ENCODE data around the gene GAREM2.

The GAREM2 gene

GRCh38 chr2:26203906-26204305, 31.0 kb downstream of the GAREM2 start:
- H3K27me3 ChIP-seq (ENCODE audit: insufficient read depth, low read depth) = no peaks in the 10 kb centered on the region
- TF ChIP-seq CTCF (conservative IDR thresholded peaks at IDR 0.05; ENCODE audit: low read depth, low read length) = no peak
- no peak overlapping the region for H3K4me2 ChIP-seq
- H3K79me2 ChIP-seq (ENCODE audit: insufficient read depth, low read depth) = no peaks in the 10 kb centered on the region
- H3K9ac ChIP-seq = no peak overlapping the region
- H3K27ac ChIP-seq = no peak overlapping the region
- no peaks in the 10 kb centered on the region for H3K36me3 ChIP-seq (ENCODE audit: insufficient read depth)
- H2AFZ ChIP-seq (ENCODE audit: low read depth) = no peak overlapping the region
- no peak overlapping the region for H3K4me3 ChIP-seq (IDR thresholded peaks at IDR 0.05; ENCODE audit: insufficient read depth, low read depth, low read length)
- no peaks in the 10 kb centered on the region for H4K20me1 ChIP-seq (ENCODE audit: insufficient read depth)
- H3K4me1 ChIP-seq (ENCODE audit: low read depth, poor library complexity, severe bottlenecking) = no peaks in the 10 kb centered on the region

GRCh38 chr2:26212011-26212410, 39.1 kb downstream of the GAREM2 start:
- no peaks in the 10 kb centered on the region for H3K4me1 ChIP-seq (ENCODE audit: low read depth, poor library complexity, severe bottlenecking)
- H3K4me3 ChIP-seq (IDR thresholded peaks at IDR 0.05; ENCODE audit: insufficient read depth, low read depth, low read length) = no peak overlapping the region
- H3K36me3 ChIP-seq (ENCODE audit: insufficient read depth) = peaks cover 7% of the 10 kb centered on the region; the same call in 1 of the 2 replicates
- H3K9ac ChIP-seq = no peak overlapping the region
- H3K27ac ChIP-seq = no peak overlapping the region
- no peaks in the 10 kb centered on the region for H4K20me1 ChIP-seq (ENCODE audit: insufficient read depth)
- H3K79me2 ChIP-seq (ENCODE audit: insufficient read depth, low read depth) = no peaks in the 10 kb centered on the region
- TF ChIP-seq CTCF (conservative IDR thresholded peaks at IDR 0.05; ENCODE audit: low read depth, low read length) = no peak
- no peak overlapping the region for H2AFZ ChIP-seq (ENCODE audit: low read depth)
- no peak overlapping the region for H3K4me2 ChIP-seq
- no peaks in the 10 kb centered on the region for H3K27me3 ChIP-seq (ENCODE audit: insufficient read depth, low read depth)

- H4K20me1 ChIP-seq (ENCODE audit: insufficient read depth) = no peaks in the 10 kb centered on the region
- TF ChIP-seq CTCF (conservative IDR thresholded peaks at IDR 0.05; ENCODE audit: low read depth, low read length) = no peak
- no peak overlapping the region for H2AFZ ChIP-seq (ENCODE audit: low read depth)
- no peaks in the 10 kb centered on the region for H3K79me2 ChIP-seq (ENCODE audit: insufficient read depth, low read depth)
- no peaks in the 10 kb centered on the region for H3K27me3 ChIP-seq (ENCODE audit: insufficient read depth, low read depth)
- H3K4me1 ChIP-seq (ENCODE audit: low read depth, poor library complexity, severe bottlenecking) = no peaks in the 10 kb centered on the region
- H3K4me2 ChIP-seq = no peak overlapping the region
- no peak overlapping the region for H3K9ac ChIP-seq
- peaks cover 7% of the 10 kb centered on the region; the same call in 1 of the 2 replicates for H3K36me3 ChIP-seq (ENCODE audit: insufficient read depth)
- no peak overlapping the region for H3K4me3 ChIP-seq (IDR thresholded peaks at IDR 0.05; ENCODE audit: insufficient read depth, low read depth, low read length)
- H3K27ac ChIP-seq = no peak overlapping the region
Measured at GRCh38 chr2:26214759-26215158, 41.9 kb downstream of the GAREM2 start.

GRCh38 chr2:26215833-26216232, 42.9 kb downstream of the GAREM2 start:
- H4K20me1 ChIP-seq (ENCODE audit: insufficient read depth) = no peaks in the 10 kb centered on the region
- peaks cover 7% of the 10 kb centered on the region; the same call in 1 of the 2 replicates for H3K36me3 ChIP-seq (ENCODE audit: insufficient read depth)

More at GRCh38 chr2:26215833-26216232, 42.9 kb downstream of the GAREM2 start:
- TF ChIP-seq CTCF (conservative IDR thresholded peaks at IDR 0.05; ENCODE audit: low read depth, low read length) = no peak
- H3K4me3 ChIP-seq (IDR thresholded peaks at IDR 0.05; ENCODE audit: insufficient read depth, low read depth, low read length) = no peak overlapping the region
- no peak overlapping the region for H3K9ac ChIP-seq
- no peaks in the 10 kb centered on the region for H3K4me1 ChIP-seq (ENCODE audit: low read depth, poor library complexity, severe bottlenecking)
- no peak overlapping the region for H3K27ac ChIP-seq
- no peaks in the 10 kb centered on the region for H3K79me2 ChIP-seq (ENCODE audit: insufficient read depth, low read depth)
- H2AFZ ChIP-seq (ENCODE audit: low read depth) = no peak overlapping the region
- H3K4me2 ChIP-seq = no peak overlapping the region
- H3K27me3 ChIP-seq (ENCODE audit: insufficient read depth, low read depth) = no peaks in the 10 kb centered on the region

Measured in KMS-11 (cell line).